Fibroblast of the aortic adventitia (primary cell): ENCODE measurements around the gene C2orf69. TPM values are rescaled to one million over a fixed set of nuclear protein-coding genes. Genes with fewer than 3 reads are reported as not detected.

ENCODE experiments used
- DNase-seq: peaks from one replicate; pipeline ENCODE4 v3.0.0-alpha.2; 2010; ENCODE audit warnings: low read depth
- H3K4me3 ChIP-seq: 2 replicates; pipeline ENCODE4 v1.5.1; 2011; ENCODE audit warnings: low read depth, mild to moderate bottlenecking, control low read depth, low read length, moderate library complexity
- CTCF ChIP-seq: IDR thresholded peaks from 2 replicates; pipeline ENCODE4 v1.5.1; 2011; ENCODE audit warnings: mild to moderate bottlenecking, low read length, control low read depth, inconsistent platforms; ENCODE audit not compliant: insufficient read depth
- total RNA-seq: library from RNA; depleted of rRNA; stranded (reverse); fragments of >200 nt; gene quantifications from 2 replicates; pipeline ENCODE4 v1.2.3, GENCODE V29; 2012; ENCODE audit warnings: low replicate concordance

The C2orf69 gene
- total RNA-seq, 1 donor = 22.2 TPM

- H3K4me3 ChIP-seq = no peak overlapping the region
- TF ChIP-seq CTCF = no peak
- DNase-seq = no peak
Measured at GRCh38 chr2:199958014-199958413, 46.9 kb downstream of the C2orf69 start.

DNA sequence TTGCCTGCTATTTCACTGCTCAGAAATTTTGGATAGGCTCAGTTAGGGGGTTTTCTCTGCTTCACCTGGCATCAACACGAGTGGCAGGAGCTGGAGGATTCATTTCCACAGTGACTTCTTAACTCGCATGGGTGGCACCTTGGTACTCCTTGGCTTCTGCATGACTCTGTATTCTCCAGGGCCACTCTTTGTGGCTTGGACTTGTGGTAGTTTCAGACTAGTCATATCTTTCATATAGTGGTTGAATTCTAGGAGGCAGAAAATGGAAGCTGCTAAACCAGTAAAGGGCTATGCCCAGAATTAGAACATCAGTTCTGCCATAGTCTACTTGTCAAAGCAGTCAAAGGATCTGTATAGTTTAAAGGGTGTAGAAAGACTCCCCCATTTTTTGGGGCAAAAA lies 51.1 kb downstream of the C2orf69 start:
- TF ChIP-seq CTCF = no peak
- no peak for DNase-seq
- no peak overlapping the region for H3K4me3 ChIP-seq

DNA sequence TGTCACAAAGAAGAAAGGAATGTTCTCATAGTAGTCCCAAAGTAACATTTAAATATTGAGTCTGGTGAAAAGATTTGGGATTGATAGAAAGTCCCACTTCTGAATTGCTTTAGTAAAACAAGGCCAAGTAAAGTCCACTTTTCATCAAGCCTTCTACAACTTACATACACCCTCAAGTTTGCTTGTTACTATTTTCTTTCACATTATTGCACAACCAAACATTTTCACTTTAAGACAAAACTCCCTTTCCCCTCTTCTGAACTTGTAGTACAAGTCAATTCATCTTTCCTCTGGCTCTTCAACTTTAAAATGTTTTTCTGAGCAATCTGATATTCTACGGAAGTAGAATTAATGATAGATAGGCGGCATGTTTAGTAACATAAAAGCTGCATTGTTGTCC lies 55.3 kb downstream of the C2orf69 start:
- no peak for DNase-seq
- no peak for TF ChIP-seq CTCF
- H3K4me3 ChIP-seq = no peak overlapping the region

- no peak for DNase-seq
- H3K4me3 ChIP-seq = no peak overlapping the region
- no peak for TF ChIP-seq CTCF
Measured at GRCh38 chr2:199966976-199967375, 55.9 kb downstream of the C2orf69 start.

DNA sequence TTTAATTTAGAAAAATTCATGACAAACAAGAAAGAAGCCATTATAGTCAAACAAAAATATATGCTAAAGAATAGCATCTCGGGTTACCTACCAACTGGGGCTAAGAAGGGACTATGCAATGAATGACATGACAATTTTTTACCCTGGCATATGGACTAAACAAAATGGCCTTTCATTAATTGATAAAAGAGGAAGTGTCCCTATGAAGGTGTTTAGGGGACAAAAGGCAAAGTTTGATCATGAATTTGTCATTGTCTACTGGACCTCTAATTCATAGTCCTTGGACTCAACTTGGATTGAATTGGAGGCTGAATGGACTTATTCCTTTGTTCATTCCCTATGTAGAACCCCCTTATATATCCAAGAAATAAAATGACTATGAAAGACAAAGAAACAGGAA lies 57.0 kb downstream of the C2orf69 start:
- DNase-seq = no peak
- no peak for TF ChIP-seq CTCF

DNA sequence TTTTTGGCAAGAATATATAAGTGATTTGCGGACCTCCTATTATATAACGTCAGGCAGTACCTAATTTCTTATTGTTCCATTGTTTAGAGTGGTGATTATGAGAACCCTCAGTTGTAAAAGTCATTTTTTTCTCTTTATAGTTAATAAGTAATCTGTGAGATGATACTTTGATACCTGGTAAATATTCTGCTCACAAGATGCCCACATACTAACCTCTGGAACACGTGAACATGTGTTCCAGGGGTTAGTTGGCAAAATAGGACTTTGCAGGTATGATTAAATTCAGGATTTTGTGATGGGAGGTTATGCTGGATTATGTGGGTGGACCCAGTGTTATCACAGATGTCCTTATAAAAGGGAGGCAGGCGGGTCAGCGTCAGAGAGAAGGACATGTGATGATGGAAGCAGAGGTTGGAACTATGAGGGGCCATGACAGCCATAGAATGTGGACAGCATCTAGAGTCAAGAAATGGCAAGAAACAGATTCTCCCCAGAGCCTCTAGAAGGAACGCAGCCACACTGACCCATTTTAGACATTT lies 61.1 kb downstream of the C2orf69 start:
- DNase-seq = no peak
- no peak for TF ChIP-seq CTCF
- no peak overlapping the region for H3K4me3 ChIP-seq

More for the DNA sequence above, 57.0 kb downstream of the C2orf69 start:
- no peak overlapping the region for H3K4me3 ChIP-seq

DNA sequence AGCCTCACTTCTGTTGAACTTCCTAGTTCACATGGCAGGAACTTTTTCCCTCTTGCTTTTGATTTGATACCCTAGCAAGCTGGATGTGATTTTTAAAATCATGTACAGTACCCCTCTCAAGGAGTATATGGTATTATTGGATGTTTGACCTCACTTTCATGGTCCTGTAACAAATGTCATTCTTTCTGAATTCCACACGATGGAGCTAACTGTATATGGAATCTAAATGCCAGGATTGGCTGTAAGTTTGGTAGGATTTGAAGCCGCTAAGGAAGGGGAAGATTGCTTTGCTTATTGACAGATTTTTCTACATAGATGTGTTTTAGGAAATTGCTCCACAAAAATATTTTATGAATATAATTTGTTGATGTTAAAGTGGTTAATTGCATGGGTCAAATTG lies 62.6 kb downstream of the C2orf69 start:
- no peak overlapping the region for H3K4me3 ChIP-seq
- peak; percentile 77 for DNase-seq
- peak; percentile 50 for TF ChIP-seq CTCF
